Stimulated activated CD4-positive, alpha-beta T cell treated with anti-CD3 and anti-CD28 coated beads, Interleukin-15, amount 100 ng/mL, for 24 hours (primary cell): ENCODE results near the gene PPA2.
A peak's percentile ranks its signal among the peaks of the same experiment; 100 is the strongest.
"Not testable (repeated sequence)": the region's sequence is repeated elsewhere in the genome, so short reads cannot be mapped to it uniquely, and the experiment has no call there.

Source experiments
- DNase-seq: peaks from one replicate; pipeline ENCODE4 v3.0.0-alpha.2; 2020

Gene PPA2

DNA sequence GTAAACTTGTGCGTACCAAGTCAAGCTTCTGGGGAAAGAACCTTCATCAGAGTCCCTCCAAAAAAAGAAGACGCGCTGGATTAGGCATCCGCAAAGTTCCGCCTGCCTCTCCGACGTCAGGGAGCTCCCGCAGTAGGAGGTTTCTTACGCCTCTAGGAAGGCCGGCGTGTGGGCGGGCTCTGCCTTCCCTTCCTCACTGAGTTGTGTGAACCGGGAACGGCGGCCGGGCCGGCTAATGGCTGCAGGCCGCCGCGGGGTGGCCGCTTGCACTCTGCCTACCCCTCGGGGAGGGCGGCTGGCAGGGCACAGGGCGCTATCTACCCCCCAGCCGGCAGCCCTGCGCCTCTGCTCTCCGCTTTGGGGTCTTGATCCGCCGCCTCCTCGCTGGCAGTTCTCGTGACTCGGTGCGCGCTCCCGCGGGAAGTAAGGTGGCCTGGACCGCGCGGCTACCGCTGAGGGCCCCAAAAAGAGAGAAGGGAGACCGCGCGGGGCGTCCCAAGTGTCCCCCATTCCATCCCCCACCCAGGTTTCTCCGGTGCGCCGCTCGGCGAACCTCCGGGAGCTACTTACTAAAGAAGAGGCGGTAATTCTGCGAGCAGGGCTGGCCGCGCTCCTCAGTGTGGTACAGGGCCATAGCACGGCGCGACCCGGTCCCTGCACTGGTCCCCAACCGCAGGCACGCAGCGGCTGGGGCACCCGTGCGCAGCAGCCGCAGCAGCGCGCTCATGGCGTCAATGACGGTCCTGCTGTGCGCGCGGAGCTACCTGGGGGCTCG, at the start of gene PPA2:
Gene PPA2 (minus strand): TSS at position 739 of the 775 bp plus-strand sequence. CDS start 12 bp downstream, at position 727.
- DNase-seq = peak; percentile 89

DNA sequence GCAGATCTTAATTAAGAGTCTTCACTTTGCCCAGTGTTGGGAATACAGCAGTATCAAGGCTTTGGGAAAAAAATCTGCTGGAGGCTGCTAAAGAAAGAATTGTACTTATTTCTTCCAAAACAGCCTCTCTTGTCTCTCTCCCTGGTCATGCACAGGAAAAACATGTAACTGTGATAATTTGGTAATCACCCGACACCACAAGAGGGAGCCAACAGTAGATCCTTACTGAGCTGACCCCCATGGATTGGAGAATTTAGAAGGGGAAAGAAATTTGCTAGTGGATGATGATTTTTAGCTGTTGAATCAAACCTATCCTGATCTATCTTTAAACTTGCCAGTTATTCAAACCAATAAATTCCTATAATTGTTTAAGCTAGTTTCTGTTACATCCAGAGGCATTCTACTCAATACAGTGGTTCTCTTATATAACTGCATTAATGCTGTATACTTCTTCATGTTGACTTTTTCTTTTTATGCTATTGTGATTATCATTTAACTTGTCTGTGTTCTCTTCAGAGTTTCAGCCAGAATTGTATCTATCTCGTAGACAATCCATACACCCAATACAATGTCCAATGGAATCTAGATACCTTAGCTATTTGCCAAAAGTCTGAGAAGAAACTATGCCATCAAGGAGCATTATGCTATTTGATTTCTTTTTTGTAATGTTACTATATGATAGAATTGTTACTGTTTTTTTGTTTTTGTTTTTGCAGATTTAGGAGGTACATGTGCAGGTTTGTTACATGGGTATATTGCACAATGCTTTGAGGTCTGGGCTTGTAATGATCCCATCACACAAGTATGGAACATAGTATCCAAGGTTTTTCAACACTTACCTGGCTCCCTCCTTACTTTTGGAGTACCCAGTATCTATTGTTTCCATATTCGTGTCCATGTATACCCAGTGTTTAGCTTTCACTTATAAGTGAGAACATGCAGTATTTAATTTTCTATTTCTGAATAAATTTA, 47.2 kb upstream of the PPA2 start:
- peak; percentile 18 for DNase-seq

DNA sequence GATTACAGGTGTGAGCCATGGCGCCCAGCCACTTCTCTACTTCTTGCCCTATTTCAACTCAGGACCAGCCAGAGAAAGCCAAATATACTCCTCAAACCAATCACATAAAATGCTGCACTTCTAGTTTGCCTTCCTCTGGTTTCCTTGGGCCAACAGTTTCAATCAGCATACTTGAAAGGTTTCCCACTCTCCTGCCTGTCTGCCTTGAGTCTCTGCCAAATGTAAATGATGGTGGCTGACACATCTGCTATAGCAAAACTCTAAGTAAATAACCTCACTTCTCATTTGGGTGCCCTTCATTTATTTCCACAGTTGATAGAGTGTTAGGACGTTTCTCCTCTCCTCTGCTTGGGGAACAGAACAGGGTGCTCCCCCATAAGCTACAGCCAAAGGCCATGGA, 36.4 kb upstream of the PPA2 start:
- DNase-seq = no peak

DNA sequence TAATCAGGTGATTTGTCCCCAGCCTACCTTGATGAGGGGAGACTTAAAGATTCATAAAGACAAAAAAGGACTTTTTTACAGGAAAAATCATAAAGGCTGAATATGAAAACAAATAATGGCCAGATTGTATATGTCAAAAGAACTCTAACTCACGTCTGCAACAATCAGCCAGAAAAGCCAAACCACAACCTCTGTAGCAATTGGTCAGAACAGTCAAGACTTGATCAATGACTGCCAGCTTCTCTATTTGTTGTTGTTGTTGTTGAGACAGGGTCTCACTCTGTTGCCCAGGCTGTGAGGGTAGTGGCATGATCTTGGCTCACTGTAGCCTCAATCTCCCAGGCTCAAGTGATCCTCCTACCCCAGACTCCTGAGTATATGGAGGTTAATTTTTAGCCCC, 35.9 kb upstream of the PPA2 start:
- no peak for DNase-seq

DNA sequence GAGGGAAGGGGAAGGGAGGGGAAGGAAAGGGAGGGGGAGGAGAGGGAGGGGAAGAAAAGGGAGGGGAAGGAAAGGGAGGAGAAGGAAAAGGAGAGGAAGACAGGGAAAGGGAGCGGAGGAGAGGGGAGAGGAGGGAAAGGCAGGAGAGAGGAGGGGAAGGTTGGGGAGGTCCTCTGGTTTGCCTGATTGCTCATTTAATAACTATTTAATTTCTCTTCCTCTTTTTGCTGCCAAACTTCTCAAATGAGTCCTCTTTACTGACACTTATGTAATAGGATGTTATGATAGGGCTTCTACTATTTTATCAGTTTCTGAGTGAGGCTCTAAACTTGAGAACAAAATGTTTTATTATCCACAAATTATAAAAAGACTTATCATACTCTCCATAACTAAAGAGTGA, 35.4 kb upstream of the PPA2 start:
- DNase-seq = no peak

DNA sequence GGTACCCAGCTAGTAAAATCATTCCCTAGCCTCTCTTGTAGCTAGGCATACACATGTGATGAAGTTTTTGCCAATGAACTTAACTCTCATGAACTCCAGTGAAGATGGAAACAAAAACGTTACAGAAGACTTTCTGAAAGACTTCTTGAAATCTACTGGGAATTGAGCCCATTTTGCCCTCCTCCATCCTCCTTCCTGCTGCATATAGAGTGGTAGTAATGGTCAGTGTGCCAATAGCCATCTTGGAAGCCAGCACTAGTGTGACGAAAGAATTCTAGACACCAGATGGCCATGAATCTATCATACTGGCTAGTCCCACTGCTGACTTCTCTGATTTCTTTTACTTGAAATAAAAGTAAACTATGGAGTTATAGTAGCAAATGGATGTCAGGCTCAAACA, 30.9 kb upstream of the PPA2 start:
- no peak for DNase-seq

DNA sequence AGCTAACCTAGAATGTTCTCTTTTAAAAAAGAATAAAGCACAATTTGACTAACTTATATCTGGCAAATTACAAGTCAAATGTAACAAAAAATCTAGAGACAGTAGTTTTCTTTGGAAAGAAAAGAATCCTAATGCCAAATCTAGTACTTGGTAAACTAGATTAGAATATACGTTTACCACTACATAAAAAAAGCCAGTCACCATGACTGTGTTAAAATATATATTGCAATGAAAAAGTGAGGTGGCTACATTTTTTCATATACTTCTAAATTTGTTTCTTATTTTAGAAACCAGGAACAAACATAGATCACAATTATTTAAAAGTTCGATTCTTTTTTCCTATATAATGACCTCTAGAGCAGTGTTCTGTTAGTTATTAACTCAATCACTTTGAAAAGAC, 29.6 kb upstream of the PPA2 start:
- no peak for DNase-seq

DNA sequence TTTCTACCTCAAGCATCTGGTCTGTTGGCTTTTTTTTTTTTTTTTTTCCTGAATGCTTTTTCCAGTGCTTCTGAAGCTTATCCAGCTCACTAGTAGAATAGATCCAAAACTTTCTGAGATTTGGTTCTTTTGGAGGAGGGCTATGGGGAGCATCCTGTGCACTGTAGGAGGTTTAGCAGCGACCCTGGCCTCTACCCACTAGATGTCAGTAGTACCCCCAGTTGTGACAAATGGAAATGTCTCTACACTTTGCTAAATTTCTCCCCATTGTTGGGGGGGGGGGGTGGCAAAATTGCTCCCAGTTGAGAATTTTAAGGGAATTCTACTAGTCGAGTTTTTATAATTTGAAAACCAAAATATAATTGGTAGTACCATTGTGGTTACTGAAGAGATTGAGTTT, 23.0 kb upstream of the PPA2 start:
- DNase-seq = no peak

DNA sequence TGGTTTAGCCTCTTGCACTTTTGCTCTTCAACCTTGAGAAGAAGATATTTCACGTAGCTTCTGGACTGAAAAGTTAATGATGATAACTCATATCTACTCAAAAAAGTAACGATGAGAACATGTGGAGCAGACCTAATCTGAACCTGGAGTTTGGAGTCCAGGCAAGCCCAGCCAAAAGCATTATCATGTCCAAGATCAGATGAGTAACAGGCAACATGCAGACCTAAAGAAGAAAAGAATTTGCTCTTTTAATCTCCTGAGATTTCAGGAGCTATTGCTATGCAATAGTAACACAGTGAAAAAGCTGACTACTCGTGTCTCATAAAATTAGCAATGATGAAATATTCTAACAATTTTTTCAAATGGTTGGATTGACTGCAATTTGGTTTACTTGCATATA, 21.8 kb upstream of the PPA2 start:
- DNase-seq = no peak

DNA sequence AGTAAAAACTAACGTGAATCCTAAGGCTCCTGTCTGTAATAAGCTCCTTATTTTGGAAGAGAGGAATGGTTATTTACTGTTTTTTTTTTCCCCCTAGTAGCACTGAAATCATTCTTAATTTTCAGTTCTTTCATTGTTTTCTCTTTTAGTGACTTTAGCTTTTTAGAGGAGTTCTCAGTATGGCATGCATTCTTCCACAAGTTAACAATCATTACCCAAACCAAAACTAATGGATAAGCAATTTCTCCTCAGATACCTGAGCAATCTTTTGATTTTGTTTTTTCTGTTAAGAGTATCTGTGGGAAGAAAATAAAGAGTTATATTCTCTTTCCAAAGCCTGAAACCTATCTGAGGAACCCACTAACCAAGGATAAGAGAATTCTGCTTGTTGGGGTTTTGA, 16.7 kb upstream of the PPA2 start:
- no peak for DNase-seq

DNA sequence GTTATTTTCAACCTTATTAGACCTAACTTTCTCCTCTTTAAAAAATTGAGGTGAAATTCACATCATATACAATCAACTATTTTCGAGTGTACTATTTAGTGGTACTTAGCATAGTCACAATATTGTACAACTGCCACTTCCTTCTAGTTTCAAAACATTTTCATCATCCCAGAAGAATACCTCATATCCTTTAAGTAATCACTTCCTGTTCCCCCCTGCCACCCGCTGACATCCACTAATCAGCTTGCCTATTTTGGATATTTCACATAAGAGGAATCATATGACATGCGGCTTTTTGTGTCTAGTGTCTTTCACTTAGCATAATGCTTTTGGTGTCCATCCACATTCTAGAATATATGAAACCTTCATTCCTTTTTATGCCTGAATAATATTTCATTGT, 10.0 kb upstream of the PPA2 start:
- DNase-seq = no peak

DNA sequence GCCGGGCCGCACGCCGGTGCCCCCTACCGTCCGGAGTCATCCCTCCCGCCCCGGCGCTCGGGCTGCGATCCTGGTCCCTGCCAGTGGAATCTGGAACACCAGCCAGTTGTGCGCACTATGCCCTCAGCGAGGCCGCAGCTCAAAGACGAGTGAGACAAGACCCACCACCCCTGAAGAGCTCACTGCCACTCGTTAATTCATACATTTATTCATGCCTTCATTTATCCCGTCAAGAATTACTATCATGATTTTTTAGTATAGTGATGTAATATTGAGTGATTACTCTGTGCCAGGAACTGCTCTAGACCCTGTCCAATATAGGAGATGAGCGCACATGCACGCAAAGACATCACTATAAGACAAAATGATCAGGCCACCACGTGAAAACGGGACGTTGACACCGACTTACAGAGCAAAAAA, 247 bp upstream of the PPA2 start:
- no peak for DNase-seq

DNA sequence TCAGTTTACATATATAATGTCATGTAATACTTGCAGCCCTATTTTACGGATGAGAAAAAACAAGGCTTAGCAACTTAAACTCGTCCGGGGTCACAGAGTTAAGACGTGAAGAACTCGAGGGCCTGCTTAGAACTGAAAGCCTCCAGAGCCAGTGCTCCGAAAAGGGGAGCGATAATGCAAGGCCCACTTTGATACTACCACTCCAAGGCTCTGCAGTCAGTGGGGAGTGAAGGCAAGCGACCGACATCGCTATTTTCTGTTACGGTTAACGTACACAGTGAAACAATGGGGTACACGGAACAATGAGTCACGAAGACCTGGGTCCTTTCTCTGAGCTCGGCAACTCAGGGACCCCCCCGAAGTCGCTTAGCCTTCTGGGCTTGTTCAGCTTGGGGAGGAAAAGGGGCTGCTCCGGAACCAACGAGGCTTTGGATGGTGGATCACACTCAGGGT, 965 bp downstream of the PPA2 start:
- no peak for DNase-seq

DNA sequence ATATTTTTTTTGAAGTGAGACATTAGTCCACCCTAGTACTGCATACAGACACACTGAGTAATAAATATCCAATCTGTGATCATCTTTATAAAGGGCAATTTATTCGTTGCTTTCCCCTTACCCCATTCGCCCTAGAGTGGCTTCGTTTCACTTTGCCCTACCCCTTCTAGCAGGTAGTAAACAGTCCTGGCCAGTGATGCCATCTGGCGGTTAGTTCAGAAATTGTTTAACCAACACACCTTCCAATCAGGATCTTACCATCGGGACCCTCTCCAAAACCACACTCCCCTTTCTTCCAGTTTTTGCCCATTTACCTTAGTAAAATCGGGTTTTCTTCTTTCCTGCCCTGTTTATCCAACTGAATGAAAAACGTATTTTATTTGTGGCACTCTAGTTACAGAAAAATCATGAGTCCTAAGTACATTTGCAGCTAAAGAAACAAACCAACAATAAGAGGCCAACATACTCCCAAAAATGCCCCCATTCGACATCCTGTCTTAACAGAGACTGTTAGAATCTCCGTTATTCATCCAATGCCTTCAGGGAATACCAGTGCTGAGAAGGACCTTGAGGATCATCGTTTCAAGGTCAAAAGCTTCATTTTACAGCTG, 2.2 kb downstream of the PPA2 start:
- DNase-seq = peak; percentile 77

DNA sequence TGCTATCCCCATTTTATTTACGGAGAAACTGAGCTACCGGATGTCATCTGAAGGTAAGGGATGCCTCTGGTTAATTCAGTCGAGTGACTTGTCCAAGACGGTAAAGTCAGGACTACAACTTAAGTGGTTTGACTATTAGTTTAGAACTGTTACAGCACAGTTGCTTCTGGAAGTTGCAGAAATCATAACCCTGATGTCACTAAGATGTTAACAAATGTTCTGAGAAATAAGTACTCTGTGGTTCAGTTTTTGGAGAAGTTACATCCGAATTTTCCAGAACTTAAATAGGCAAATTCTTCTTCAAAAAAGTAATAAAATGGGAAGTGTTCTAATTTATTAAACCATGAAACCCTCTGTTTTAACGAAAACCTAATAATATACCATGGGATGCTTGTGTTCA, 3.1 kb downstream of the PPA2 start:
- no peak for DNase-seq

DNA sequence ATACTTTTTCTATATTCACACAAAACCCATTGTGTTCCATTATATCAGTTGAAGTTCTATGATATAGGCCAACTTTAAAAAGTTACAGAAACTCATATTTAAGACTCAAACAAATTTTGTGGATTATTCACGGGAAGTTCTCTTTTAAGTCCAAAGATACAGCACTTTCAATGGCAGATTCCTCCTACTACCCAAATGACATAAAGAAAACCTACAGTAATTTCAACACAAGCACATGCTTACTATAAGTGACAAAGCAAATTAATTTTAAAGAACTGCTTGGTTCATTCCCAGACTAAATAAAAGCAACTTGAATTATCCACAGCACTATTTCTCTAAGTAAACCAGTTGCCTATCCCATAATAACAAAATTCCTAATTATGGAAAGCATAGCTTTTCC, 4.1 kb downstream of the PPA2 start:
- no peak for DNase-seq

DNA sequence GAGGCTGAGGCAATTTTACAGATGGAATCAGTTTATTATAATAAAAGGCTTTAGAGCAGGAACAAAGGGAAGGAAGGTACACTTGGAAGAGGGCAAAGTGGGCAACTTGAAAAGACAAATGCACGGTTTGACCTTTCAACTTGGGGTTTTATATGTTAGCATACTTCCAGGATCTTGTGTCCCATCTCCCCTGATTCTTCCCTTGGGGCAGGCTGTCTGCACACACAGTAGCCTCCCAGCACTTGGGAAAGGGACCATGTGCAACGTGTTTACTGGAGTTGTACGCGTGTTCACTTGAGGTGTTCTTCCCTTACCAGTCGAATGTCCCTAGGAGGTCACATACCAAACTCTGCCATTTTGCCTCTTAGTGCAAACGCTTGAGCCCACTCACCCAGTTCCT, 7.3 kb downstream of the PPA2 start:
- no peak for DNase-seq

DNA sequence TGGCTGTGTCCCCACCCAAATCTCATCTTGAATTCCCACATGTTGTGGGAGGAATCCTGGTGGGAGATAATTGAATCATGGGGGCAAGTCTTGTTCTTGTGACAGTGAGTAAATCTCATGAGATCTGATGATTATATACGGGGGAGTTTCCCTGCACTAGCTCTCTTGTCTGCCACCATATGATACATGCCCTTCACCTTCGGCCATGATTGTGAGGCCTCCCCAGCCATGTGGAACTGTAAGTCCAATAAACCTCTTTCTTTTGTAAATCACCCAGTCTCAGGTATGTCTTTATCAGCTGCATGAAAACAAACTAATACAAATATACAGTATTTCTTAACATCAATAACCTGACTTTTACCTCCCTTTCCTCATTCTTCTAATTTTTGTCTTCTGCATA, 9.3 kb downstream of the PPA2 start:
- DNase-seq = not testable (repeated sequence)

DNA sequence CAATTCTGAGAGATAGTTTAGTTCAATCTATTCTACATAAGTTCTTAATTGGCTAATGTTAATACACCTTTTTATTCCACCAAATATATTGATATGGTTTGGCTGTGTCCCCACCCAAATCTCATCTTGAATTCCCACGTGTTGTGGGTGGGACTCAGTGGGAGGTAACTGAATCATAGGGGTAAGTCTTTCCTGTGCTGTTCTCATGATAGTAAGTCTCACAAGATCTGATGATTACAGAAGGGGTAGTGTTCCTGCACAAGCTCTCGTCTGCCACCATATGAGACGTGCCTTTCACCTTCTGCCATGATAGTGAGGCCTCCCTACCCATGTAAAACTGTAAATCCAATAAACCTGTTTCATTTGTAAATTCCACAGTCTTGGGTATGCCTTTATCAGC, 11.3 kb downstream of the PPA2 start:
- no peak for DNase-seq

DNA sequence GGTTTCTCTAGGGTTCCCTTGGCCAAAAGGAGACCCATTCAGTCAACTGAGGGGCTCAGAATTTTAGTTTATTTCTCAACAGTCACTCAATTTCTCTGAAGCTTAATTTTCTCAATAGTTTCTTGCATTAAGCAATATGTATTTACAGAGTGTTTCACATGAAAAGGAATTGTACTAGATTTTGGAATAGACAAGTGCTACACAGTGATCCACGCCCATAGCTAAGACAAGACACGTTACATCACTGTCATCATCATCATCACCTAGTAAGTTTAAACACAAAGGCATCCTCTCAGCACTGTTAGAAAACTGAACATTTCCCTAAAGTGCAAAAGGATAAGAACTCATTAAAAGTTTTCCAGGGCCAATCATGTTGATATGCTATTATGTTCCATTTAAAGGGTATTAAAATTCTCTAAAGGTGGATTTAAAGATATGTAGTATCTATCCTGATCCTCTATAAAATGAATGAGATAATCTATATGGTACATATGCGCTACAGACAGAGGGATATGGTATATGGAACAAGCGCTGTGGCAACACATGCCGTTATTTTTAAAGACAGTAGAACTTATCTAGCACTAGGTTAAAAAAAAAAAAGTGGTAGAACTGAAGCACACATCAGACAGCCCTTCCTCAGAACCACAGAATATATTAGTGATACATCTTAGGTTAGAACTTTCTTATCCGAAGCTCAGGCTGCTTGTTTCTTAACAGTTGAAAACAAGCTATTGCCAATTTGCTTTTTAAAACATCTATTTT, 12.1 kb downstream of the PPA2 start:
- DNase-seq = no peak

DNA sequence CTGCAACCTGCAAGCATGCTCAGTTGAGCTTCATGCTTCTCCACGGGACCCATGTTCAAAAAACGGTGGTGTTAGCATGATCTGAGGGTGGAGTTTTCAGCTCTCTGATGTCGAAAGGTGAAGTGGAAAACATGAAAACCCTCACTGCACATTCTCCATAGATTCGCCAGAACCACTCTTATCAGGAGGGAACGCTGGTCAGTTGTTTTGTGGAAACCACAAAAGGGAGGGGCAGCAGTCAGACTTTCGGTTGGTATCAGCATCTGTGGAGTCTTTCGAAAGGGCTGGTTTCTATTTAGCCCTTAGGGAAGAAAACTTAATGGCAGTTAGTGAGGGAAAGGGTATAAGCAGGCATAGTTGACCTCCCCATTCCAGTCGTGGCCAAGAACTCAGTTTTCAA, 12.6 kb downstream of the PPA2 start:
- DNase-seq = no peak

DNA sequence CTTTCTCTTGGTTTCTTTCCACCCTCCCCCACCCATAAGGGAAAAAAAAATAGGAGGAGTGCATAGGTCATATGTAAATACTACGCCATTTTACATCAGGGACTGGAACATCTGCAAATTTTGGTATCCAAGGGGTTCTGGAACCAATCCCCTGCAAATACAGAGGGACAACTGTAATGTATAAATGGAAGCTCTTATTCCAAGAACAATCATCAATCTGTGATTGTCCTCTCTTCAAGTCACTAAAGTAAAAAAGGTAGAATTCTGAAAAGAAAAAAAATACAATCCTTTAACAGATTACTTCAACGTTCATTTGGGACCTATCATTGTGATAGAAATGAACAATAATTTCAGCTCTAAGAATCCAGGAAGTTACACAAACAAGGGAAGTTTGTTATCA, 13.6 kb downstream of the PPA2 start:
- no peak for DNase-seq

DNA sequence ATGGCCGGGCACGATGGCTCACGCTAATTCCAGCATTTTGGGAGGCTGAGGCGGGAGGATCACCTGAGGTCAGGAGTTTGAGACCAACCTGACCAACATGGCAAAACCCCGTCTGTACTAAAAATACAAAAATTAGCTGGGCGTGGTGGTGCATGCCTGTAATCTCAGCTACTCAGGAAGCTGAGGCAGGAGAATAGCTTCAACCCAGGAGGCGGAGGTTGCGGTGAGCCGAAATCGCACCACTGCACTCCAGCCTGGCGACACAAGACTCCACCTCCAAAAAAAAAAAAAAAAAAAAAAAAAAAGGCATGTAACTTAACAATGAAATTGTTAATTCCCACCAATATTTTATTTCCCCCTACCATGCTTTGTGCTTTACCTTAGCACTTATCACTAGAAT, 15.3 kb downstream of the PPA2 start:
- not testable (repeated sequence) for DNase-seq
